C1 segment of cervical spinal cord (tissue), 14 donors: ENCODE results near the gene LAG3.

Experiments used
- DNase-seq, 14 donors: peaks; one replicate each; lab custom pipeline; 2025; lab: John Stamatoyannopoulos, UW

The LAG3 gene

GRCh38 chr12:6752921-6753771 lies 19.2 kb upstream of the LAG3 start, which contains the start of gene MLF2:
Gene MLF2, minus strand, starts transcription at chr12:6753141. Its CDS starts 807 bp downstream, at chr12:6752334.
- DNase-seq: peak; percentile 62 to 99 (median 92)

- DNase-seq: no peak
Measured at GRCh38 chr12:6753772-6754356, 18.5 kb upstream of the LAG3 start.

GRCh38 chr12:6754411-6754810 lies 17.9 kb upstream of the LAG3 start:
- no peak for DNase-seq

- DNase-seq: no peak
Measured at GRCh38 chr12:6757028-6757690, 15.2 kb upstream of the LAG3 start.

- DNase-seq: no peak
Measured at GRCh38 chr12:6758506-6759095, 13.7 kb upstream of the LAG3 start.

GRCh38 chr12:6759741-6760140 lies 12.6 kb upstream of the LAG3 start:
- DNase-seq: no peak

- peak in 1 of 14 donors; percentile 53 for DNase-seq
Measured at GRCh38 chr12:6763380-6763779, 8.9 kb upstream of the LAG3 start.

- DNase-seq: peak; percentile 29 to 100 (median 85)
Measured at GRCh38 chr12:6764011-6764828, 8.1 kb upstream of the LAG3 start.

GRCh38 chr12:6765048-6765633 lies 7.2 kb upstream of the LAG3 start:
- DNase-seq: peak in 1 of 14 donors; percentile 59

GRCh38 chr12:6765634-6766581 lies 6.4 kb upstream of the LAG3 start, which contains the start of gene PTMS:
Gene PTMS, plus strand, starts transcription at chr12:6766363. Its CDS starts 343 bp downstream, at chr12:6766706.
- DNase-seq: peak in 9 of 14 donors; percentile 21 to 93 (median 47)

GRCh38 chr12:6766651-6767349 lies 5.5 kb upstream of the LAG3 start:
- DNase-seq: peak in 11 of 14 donors; percentile 20 to 73 (median 50)

- peak in 1 of 14 donors; percentile 47 for DNase-seq
Measured at GRCh38 chr12:6767353-6768319, 4.7 kb upstream of the LAG3 start.

- peak in 1 of 14 donors; percentile 23 for DNase-seq
Measured at GRCh38 chr12:6768437-6768914, 3.8 kb upstream of the LAG3 start.

- DNase-seq: peak in 4 of 14 donors; percentile 7 to 76 (median 15)
Measured at GRCh38 chr12:6768990-6769389, 3.3 kb upstream of the LAG3 start.

- DNase-seq: no peak
Measured at GRCh38 chr12:6769666-6770065, 2.7 kb upstream of the LAG3 start.

GRCh38 chr12:6770094-6770493 lies 2.2 kb upstream of the LAG3 start:
- no peak for DNase-seq

- DNase-seq: no peak
Measured at GRCh38 chr12:6770600-6770999, 1.7 kb upstream of the LAG3 start.
